Stimulated activated naive B cell treated with anti-CD40 and anti-IgM and Interleukin-4, amounts not matched to agents 10 μg/mL and 1 μg/mL and 100 μg/mL, for 72 hours (primary cell): ENCODE measurements around the gene NIPSNAP3A.
"Not testable (repeated sequence)": the region's sequence is repeated elsewhere in the genome, so short reads cannot be mapped to it uniquely, and the experiment has no call there.

ENCODE experiments used
- ATAC-seq, 2 donors: fragments of 150-1000 bp; cut with Tn5 transposase; replicated peaks; 2 replicates each; pipeline ENCODE4 v1.10.0; 2021; ENCODE audit warnings: moderate library complexity in 1 of 2
- DNase-seq: peaks from one replicate; pipeline ENCODE4 v3.0.0; 2021
- H3K27ac Mint-ChIP-seq: one replicate; pipeline ENCODE4 v1.8.0; 2022; ENCODE audit warnings: mild to moderate bottlenecking, mixed read lengths
- H3K27me3 Mint-ChIP-seq, 2 donors: one replicate each; pipeline ENCODE4 v1.8.0; 2022; ENCODE audit warnings: mixed read lengths in 2 of 2
- H3K36me3 Mint-ChIP-seq, 2 donors: one replicate each; pipeline ENCODE4 v1.8.0; 2022; ENCODE audit warnings: mixed read lengths in 2 of 2, mild to moderate bottlenecking in 1 of 2
- H3K4me1 Mint-ChIP-seq, 2 donors: one replicate each; pipeline ENCODE4 v1.8.0; 2022; ENCODE audit warnings: mixed read lengths in 2 of 2, mild to moderate bottlenecking in 1 of 2
- H3K4me3 Mint-ChIP-seq, 2 donors: one replicate each; pipeline ENCODE4 v1.8.0; 2022; ENCODE audit warnings: mild to moderate bottlenecking in 2 of 2, mixed read lengths in 2 of 2, moderate library complexity in 1 of 2
- H3K9me3 Mint-ChIP-seq, 2 donors: one replicate each; pipeline ENCODE4 v1.8.0; 2022; ENCODE audit warnings: mixed read lengths in 2 of 2, mild to moderate bottlenecking in 1 of 2

NIPSNAP3A gene

DNA sequence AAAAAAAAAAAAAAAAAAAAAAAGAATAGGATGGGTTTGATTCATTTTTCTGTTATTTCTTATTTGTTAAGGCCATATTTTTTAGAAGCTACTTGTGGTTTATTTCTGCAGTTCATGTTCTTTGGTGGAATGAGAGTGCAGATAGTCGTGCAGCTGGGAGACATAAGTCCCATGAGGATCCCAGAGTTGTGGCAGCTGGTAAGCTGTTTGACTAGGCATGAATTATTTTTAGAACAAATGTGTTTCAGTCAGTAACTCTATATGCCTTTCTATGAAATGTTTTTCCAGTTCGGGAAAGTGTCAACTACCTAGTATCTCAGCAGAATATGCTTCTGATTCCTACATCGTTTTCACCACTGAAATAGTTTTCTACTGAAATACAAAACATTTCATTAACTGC, 11.5 kb downstream of the NIPSNAP3A start:
- H3K4me1 Mint-ChIP-seq = peaks cover 5 to 22% of the 10 kb centered on the region in 2 donors
- ATAC-seq (peak; percentile 38 to 44), DNase-seq (no peak)
- H3K4me3 Mint-ChIP-seq = no peak overlapping the region
- no peaks in the 10 kb centered on the region for H3K9me3 Mint-ChIP-seq
- peaks cover 3 to 14% of the 10 kb centered on the region in 2 donors for H3K36me3 Mint-ChIP-seq
- H3K27ac Mint-ChIP-seq = peak overlapping the region; percentile 31
- H3K27me3 Mint-ChIP-seq = no peaks in the 10 kb centered on the region

DNA sequence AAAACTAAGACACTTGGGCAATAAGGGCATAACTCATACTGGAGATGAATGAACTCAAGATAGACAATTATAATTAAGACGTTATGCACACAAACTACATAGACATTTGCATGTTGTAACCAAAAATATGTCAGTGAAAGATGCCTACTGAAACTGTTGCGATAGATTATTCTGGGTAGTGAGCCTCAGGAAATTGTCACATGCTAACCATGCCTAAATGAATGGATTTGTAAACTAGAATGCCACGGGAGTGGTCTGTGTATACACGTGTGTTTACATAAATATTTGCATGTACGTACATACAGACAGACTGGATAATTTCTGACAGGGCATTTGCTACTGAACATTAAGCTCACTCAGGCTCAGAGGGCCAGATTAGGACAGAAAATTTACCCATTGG, 17.7 kb downstream of the NIPSNAP3A start:
- H3K36me3 Mint-ChIP-seq = peaks cover 0 to 16% of the 10 kb centered on the region in 2 donors
- H3K27me3 Mint-ChIP-seq = no peaks in the 10 kb centered on the region
- peak overlapping the region; percentile 96 for H3K27ac Mint-ChIP-seq
- H3K4me3 Mint-ChIP-seq = peak overlapping the region; percentile 92 to 94
- no peak for DNase-seq
- H3K9me3 Mint-ChIP-seq = no peaks in the 10 kb centered on the region
- H3K4me1 Mint-ChIP-seq = peaks cover 14 to 45% of the 10 kb centered on the region in 2 donors
- no peak for ATAC-seq

DNA sequence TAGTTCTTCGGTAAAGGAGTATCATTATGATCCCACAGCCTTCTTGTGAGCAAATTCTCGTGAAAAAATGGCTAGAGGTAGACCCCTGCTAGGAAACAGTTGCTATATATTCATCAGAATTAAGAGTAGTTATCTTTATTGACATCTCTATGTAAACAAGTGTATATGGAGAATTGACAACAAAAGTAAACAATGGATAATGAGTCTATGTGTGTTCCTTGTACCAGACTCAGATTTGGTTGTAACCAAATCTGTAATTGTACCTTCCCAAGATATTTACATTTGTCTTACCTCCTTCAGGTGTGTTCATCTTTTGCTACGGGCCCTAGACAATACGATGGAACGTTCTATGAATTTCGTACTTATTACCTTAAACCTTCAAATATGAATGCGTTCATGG, 18.5 kb downstream of the NIPSNAP3A start:
- peaks cover 15 to 54% of the 10 kb centered on the region in 2 donors for H3K4me1 Mint-ChIP-seq
- DNase-seq (no peak), ATAC-seq (no peak)
- no peaks in the 10 kb centered on the region for H3K9me3 Mint-ChIP-seq
- no peaks in the 10 kb centered on the region for H3K27me3 Mint-ChIP-seq
- H3K4me3 Mint-ChIP-seq = no peak overlapping the region
- H3K27ac Mint-ChIP-seq = no peak overlapping the region
- peaks cover 2 to 17% of the 10 kb centered on the region in 2 donors for H3K36me3 Mint-ChIP-seq

DNA sequence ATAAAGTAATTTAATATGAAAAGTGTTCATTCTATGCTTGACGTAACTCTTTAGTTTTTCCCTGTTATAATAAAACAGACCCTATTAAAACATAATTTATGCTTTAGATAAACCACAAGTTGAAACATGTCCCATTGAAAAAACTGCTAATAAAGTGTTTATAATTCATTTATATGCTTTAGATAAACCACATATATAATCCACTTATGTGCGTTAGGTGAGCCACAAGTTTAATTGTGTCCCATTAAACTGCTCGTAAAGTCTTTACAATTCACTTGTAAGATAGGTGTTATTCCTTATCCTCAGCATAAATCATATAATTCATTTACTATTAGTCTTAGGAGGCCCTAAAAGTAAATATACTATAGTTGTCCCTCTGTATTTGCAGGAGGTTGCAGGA, 20.0 kb downstream of the NIPSNAP3A start:
- ATAC-seq = no peak

DNA sequence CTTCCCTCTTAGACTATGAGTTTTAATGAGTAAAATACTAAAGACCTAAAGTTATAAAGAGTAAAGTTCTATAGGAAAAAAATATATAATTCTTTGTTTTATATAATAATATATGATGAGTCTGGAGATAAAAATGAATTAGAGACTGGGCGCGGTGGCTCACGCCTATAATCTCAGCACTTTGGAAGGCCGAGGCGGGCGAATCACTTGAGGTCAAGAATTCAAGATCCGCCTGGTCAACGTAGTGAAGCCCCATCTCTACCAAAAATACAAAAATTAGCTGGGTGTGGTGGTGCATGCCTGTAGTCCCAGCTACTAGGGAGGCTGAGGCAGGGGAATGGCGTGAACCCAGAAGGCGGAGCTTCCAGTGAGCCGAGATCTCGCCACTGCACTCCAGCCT, 21.5 kb downstream of the NIPSNAP3A start:
- peaks cover 10 to 18% of the 10 kb centered on the region in 2 donors for H3K36me3 Mint-ChIP-seq
- not testable (repeated sequence) for ATAC-seq, H3K9me3 Mint-ChIP-seq, H3K4me3 Mint-ChIP-seq, H3K27me3 Mint-ChIP-seq, DNase-seq
- H3K4me1 Mint-ChIP-seq = peaks cover 23 to 62% of the 10 kb centered on the region in 2 donors
- H3K27ac Mint-ChIP-seq = peak overlapping the region; percentile 86

More for the DNA sequence above, 20.0 kb downstream of the NIPSNAP3A start:
- H3K4me1 Mint-ChIP-seq = peaks cover 20 to 66% of the 10 kb centered on the region in 2 donors
- H3K27me3 Mint-ChIP-seq = no peaks in the 10 kb centered on the region
- peaks cover 10 to 18% of the 10 kb centered on the region in 2 donors for H3K36me3 Mint-ChIP-seq
- no peaks in the 10 kb centered on the region for H3K9me3 Mint-ChIP-seq
- DNase-seq = no peak
- no peak overlapping the region for H3K4me3 Mint-ChIP-seq
- H3K27ac Mint-ChIP-seq = no peak overlapping the region

DNA sequence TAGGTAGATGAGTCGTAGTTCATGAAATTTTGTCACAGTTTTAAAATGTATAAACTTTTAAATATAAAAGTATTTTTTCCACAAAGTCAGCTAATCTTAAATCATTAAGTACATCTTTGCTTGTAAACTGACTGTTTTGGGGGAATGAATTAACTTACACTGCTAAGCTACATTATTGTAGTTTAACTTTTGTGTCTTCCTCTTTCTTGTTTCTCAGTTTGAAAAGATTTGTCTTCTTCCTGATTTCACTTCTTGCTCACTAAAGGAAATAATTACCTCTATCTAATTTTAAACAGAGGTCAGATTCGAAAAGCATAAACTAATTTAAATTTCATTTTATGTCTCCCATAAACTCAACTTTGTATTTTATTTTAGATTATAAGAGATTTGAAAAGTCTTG, 22.2 kb downstream of the NIPSNAP3A start:
- DNase-seq (no peak), ATAC-seq (peak; percentile 73 to 79)
- Mint-ChIP-seq H3K4me3 (peak overlapping the region in 1 of 2 donors; percentile 61), H3K27ac (peak overlapping the region; percentile 86), H3K27me3 (no peaks in the 10 kb centered on the region), H3K9me3 (no peaks in the 10 kb centered on the region), H3K36me3 (peaks cover 10 to 18% of the 10 kb centered on the region in 2 donors), H3K4me1 (peaks cover 24 to 62% of the 10 kb centered on the region in 2 donors)

DNA sequence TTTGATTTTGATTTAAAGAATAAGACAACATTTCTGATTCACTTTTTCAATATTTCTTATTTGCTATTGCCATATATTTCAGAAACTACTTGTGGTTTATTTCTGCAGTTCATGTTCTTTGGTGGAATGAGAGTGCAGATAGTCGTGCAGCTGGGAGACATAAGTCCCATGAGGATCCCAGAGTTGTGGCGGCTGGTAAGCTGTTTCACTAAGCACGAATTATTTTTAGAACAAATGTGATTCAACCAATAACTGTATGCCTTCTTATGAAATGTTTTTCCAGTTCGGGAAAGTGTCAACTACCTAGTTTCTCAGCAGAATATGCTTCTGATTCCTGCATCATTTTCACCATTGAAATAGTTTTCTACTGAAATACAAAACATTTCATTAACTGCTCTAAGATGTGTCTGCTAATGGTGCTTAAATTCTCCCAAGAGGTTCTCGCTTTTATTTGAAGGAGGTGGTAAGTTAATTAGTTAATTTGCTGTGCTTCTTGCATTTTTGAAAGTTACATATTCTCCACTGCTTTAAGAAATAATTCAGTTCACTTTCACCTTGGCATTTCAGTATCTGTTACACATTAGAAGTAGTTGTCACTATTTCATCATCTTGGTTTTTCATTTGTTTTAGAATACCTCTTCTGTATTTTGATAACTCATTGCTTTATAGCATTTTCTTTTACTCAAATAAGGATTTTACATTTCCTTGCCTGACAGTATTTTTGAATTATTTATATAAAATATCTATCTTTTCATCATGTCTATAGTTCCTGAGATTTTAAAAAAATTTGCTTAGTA, 25.4 kb downstream of the NIPSNAP3A start:
- Mint-ChIP-seq H3K27me3 (no peaks in the 10 kb centered on the region), H3K36me3 (peaks cover 10 to 25% of the 10 kb centered on the region in 2 donors), H3K4me3 (peak overlapping the region; percentile 70 to 74), H3K9me3 (no peaks in the 10 kb centered on the region), H3K4me1 (peaks cover 25 to 47% of the 10 kb centered on the region in 2 donors), H3K27ac (peak overlapping the region; percentile 63)
- no peak for DNase-seq
- peak; percentile 19 to 44 for ATAC-seq

DNA sequence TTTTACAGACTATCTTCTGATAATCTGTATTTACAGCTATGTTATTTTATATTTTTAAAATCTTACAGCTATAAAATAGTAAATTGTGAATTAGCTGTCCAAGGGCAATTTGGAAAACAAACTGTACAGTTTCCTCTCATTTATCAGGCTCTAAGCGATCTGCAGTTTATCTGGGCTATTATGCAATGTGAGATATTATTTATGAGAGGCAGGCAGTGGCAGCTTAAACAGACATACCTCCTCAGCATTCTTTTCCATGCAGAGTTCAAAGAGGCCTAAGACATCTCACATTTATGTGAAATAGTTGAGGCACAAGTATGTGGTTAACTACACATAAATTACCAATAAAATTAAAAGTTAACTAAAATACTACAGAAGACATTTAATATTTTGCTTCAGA, 26.6 kb downstream of the NIPSNAP3A start:
- Mint-ChIP-seq H3K4me3 (peak overlapping the region; percentile 41 to 45), H3K27ac (no peak overlapping the region), H3K9me3 (no peaks in the 10 kb centered on the region), H3K36me3 (peaks cover 14 to 30% of the 10 kb centered on the region in 2 donors), H3K4me1 (peaks cover 26 to 37% of the 10 kb centered on the region in 2 donors), H3K27me3 (no peaks in the 10 kb centered on the region)
- ATAC-seq = no peak
- DNase-seq = no peak

DNA sequence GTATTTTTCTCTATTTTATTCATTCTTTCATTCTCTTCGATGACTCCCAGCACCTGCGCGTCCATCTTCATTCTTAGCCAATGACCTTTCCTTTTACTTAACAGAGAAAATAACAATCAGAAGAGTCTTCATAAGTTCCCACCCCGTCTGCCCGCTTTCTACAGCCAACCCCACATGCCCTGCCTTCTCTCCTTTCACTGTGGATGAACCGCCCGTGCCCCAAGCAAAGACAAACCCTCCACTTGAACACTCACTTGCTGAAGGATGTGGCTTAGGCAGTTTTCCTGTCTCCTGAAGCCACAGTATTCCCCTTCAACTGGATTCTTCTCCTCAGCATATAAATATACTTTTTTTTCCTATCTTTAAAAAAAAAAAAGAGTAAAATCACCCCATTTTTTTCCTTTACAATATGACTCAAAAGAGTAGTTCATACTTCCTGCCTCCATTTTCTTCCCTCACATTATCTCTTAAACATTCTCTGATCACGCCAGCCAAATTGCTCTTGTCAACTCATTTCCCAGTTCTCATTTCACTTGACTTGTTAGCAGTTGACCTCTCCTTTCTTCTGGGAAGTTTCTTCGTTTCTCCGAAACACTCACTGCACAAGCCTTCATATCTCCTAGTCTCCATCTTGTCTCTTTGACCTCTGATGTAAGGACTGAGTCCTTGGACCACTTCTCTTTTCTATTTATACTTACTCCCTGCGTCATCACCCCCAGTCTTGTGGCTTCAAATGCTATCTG, 27.5 kb downstream of the NIPSNAP3A start:
- no peaks in the 10 kb centered on the region for H3K27me3 Mint-ChIP-seq
- peaks cover 24 to 30% of the 10 kb centered on the region in 2 donors for H3K4me1 Mint-ChIP-seq
- H3K4me3 Mint-ChIP-seq = no peak overlapping the region
- DNase-seq = peak; percentile 66
- H3K27ac Mint-ChIP-seq = no peak overlapping the region
- ATAC-seq = peak; percentile 95
- no peaks in the 10 kb centered on the region for H3K9me3 Mint-ChIP-seq
- H3K36me3 Mint-ChIP-seq = peaks cover 14 to 30% of the 10 kb centered on the region in 2 donors

DNA sequence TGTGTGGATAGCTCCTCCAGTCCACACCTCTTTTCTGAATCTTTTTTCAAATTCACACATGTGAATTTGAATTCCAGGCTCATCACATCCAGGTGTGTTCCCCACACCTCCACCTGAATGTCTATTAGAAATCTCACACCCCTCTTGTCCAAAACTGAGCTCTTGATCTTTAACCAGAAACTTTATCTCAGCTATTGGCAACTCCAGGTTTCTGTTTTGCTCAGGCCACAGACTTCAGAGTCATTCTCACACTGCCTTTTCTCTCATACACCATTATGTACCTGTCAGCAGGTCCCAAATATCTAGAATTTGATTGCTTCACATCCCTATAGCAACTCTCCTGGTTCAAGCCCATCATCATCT, 28.1 kb downstream of the NIPSNAP3A start:
- Mint-ChIP-seq H3K36me3 (peaks cover 13 to 29% of the 10 kb centered on the region in 2 donors), H3K9me3 (no peaks in the 10 kb centered on the region), H3K27ac (no peak overlapping the region), H3K4me1 (peaks cover 27 to 30% of the 10 kb centered on the region in 2 donors), H3K27me3 (no peaks in the 10 kb centered on the region), H3K4me3 (no peak overlapping the region)
- DNase-seq (no peak), ATAC-seq (peak; percentile 80 to 81)

DNA sequence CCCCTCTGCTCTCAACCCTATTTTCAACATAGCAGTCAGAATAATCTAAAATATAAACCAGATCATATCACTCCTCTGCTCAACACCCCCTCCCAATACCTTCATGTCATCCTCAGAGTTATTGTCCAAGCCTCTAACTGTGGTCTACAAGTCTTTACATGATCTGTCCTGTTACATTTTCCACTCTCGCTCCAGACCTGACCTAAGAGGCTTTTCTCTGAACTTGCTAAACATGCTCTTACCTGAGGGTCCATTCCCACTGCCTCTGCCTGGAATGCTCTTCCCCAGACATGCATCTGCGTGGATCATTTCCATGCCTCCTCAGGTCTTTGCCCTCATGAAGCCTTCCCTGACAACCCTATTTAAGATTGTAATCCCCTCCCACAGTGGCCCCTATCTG, 28.5 kb downstream of the NIPSNAP3A start:
- Mint-ChIP-seq H3K9me3 (no peaks in the 10 kb centered on the region), H3K36me3 (peaks cover 11 to 26% of the 10 kb centered on the region in 2 donors), H3K27me3 (no peaks in the 10 kb centered on the region), H3K4me1 (peaks cover 29% of the 10 kb centered on the region in 2 donors), H3K4me3 (no peak overlapping the region), H3K27ac (no peak overlapping the region)
- DNase-seq (no peak), ATAC-seq (peak; percentile 2 to 3)

DNA sequence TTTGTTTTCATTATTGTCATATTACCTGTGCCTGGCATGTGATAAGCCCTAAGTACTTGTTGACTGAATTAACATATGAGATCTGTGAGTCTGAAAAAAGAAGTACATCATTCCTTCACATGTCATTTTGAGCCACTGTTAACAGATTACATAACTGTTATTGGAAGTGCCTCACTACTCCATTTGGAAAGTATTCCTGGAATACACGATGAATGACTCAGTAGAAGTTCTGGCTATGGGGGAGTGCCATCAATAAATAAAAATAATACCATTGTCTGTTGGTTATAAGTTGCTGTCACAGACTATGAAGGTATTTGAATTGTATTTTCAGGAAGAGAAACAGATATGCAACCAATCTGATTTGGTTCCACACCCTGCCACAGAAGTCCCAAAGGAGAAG, 29.3 kb downstream of the NIPSNAP3A start:
- Mint-ChIP-seq H3K27me3 (no peaks in the 10 kb centered on the region), H3K9me3 (no peaks in the 10 kb centered on the region), H3K4me3 (no peak overlapping the region), H3K27ac (no peak overlapping the region), H3K36me3 (peaks cover 4 to 18% of the 10 kb centered on the region in 2 donors), H3K4me1 (peaks cover 21 to 24% of the 10 kb centered on the region in 2 donors)
- DNase-seq (no peak), ATAC-seq (no peak)

DNA sequence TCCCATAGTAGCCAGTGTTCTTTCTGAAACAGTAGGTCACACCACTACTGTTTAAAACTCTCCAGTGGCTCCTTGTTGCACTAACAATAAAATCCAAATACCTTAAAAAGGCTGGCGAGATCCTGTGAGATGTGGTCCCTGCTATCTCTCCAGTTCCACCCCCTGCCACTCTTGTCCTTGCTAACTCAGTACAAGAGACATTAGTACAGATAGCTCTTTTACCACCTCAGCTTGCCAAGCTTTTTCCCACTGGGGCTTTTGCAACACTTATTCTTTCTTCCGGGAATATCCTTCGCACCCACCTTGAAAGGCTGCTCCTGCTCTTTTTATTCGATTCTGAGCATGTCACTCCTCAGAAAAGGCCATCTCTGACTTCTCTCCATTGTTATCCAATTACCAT, 31.3 kb downstream of the NIPSNAP3A start:
- no peak overlapping the region for H3K27ac Mint-ChIP-seq
- H3K27me3 Mint-ChIP-seq = no peaks in the 10 kb centered on the region
- ATAC-seq (no peak), DNase-seq (no peak)
- H3K36me3 Mint-ChIP-seq = peaks cover 4 to 18% of the 10 kb centered on the region in 2 donors
- no peaks in the 10 kb centered on the region for H3K9me3 Mint-ChIP-seq
- H3K4me3 Mint-ChIP-seq = no peak overlapping the region
- peaks cover 17 to 21% of the 10 kb centered on the region in 2 donors for H3K4me1 Mint-ChIP-seq

DNA sequence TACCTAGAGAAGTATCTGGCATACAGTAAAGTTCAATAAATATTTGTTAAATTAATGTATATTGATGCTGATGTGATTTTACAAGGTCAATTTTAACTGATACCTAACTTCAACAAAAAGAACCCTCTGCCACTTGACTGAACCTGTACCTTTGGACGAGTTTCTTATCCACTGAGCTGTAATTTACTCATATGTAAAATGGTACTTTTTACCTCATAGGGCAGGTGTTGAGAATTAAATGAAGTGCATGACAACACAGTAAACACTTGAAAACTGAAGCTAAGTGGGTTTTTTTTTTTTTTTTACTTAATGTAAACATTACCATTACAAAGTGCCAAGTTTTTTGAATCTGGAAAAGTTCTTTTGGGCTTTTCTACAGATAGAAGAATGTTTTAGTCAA, 31.9 kb downstream of the NIPSNAP3A start:
- peaks cover 22 to 24% of the 10 kb centered on the region in 2 donors for H3K4me1 Mint-ChIP-seq
- H3K9me3 Mint-ChIP-seq = no peaks in the 10 kb centered on the region
- ATAC-seq (no peak), DNase-seq (no peak)
- no peak overlapping the region for H3K4me3 Mint-ChIP-seq
- peaks cover 4 to 18% of the 10 kb centered on the region in 2 donors for H3K36me3 Mint-ChIP-seq
- H3K27me3 Mint-ChIP-seq = no peaks in the 10 kb centered on the region
- no peak overlapping the region for H3K27ac Mint-ChIP-seq
